NT2/D1 (cell line): Measurements from ENCODE around the gene CTSD.

Source experiments
- DNase-seq: peaks from one replicate; pipeline ENCODE4 v3.0.0-alpha.2; 2011; ENCODE audit warnings: low read depth, low spot score
- H3K27me3 ChIP-seq: 2 replicates; pipeline ENCODE4 v1.6.0; 2011; ENCODE audit warnings: mild to moderate bottlenecking; ENCODE audit not compliant: insufficient read length, insufficient read depth
- H3K36me3 ChIP-seq: 2 replicates; pipeline ENCODE4 v1.6.1; 2011; ENCODE audit warnings: mild to moderate bottlenecking, low read length, mixed read lengths; ENCODE audit not compliant: insufficient read depth, insufficient read length
- H3K4me1 ChIP-seq: 2 replicates; pipeline ENCODE4 v1.5.1; 2011; ENCODE audit not compliant: insufficient read depth, insufficient read length
- H3K4me3 ChIP-seq: 2 replicates; pipeline ENCODE4 v1.5.1; 2011; ENCODE audit warnings: low read depth; ENCODE audit not compliant: insufficient read length
- H3K9ac ChIP-seq: 2 replicates; pipeline ENCODE4 v1.6.0; 2011; ENCODE audit warnings: low read depth; ENCODE audit not compliant: insufficient read length
- H3K9me3 ChIP-seq: 2 replicates; pipeline ENCODE4 v1.5.1; 2011; ENCODE audit warnings: mild to moderate bottlenecking, low read length; ENCODE audit not compliant: insufficient read depth
- SUZ12 ChIP-seq: IDR thresholded peaks from 2 replicates; pipeline ENCODE4 v1.6.1; 2011; ENCODE audit not compliant: insufficient read length, insufficient read depth; ENCODE audit errors: extremely low read depth
- YY1 ChIP-seq: IDR thresholded peaks from 2 replicates; pipeline ENCODE4 v1.6.1; 2011; ENCODE audit not compliant: insufficient read length, insufficient read depth
- ZNF274 ChIP-seq: IDR thresholded peaks from 2 replicates; pipeline ENCODE4 v1.6.1; 2011; ENCODE audit warnings: mild to moderate bottlenecking, low read depth, low read length

Gene CTSD

GRCh38 chr11:1729692-1730011 is 34.1 kb downstream of the CTSD start:
- no peak for DNase-seq
- Histone ChIP-seq H3K36me3 (no peaks in the 10 kb centered on the region), H3K9ac (no peak overlapping the region), H3K9me3 (no peaks in the 10 kb centered on the region), H3K4me1 (no peaks in the 10 kb centered on the region), H3K4me3 (no peak overlapping the region), H3K27me3 (peaks cover 9% of the 10 kb centered on the region)
- no peak for TF ChIP-seq YY1
- TF ChIP-seq SUZ12, result no peak
- no peak for TF ChIP-seq ZNF274

- TF ChIP-seq YY1, result no peak
- TF ChIP-seq ZNF274, result no peak
- no peak for TF ChIP-seq SUZ12
- Histone ChIP-seq H3K9me3 (no peaks in the 10 kb centered on the region), H3K36me3 (no peaks in the 10 kb centered on the region), H3K4me1 (no peaks in the 10 kb centered on the region), H3K4me3 (no peak overlapping the region), H3K27me3 (peaks cover 8% of the 10 kb centered on the region), H3K9ac (no peak overlapping the region)
- no peak for DNase-seq
Measured at GRCh38 chr11:1728931-1729691, 34.6 kb downstream of the CTSD start.

GRCh38 chr11:1728301-1728700 is 35.4 kb downstream of the CTSD start:
- no peak overlapping the region for H3K4me3 ChIP-seq
- TF ChIP-seq YY1, result no peak
- no peak for TF ChIP-seq ZNF274
- no peak for TF ChIP-seq SUZ12
- H3K36me3 ChIP-seq, result no peaks in the 10 kb centered on the region
- H3K27me3 ChIP-seq, result peaks cover 8% of the 10 kb centered on the region
- no peak for DNase-seq
- H3K4me1 ChIP-seq, result no peaks in the 10 kb centered on the region
- no peaks in the 10 kb centered on the region for H3K9me3 ChIP-seq
- no peak overlapping the region for H3K9ac ChIP-seq

GRCh38 chr11:1727861-1728260 is 35.9 kb downstream of the CTSD start:
- no peak for DNase-seq
- TF ChIP-seq SUZ12 (no peak), ZNF274 (no peak), YY1 (no peak)
- no peaks in the 10 kb centered on the region for H3K36me3 ChIP-seq
- H3K9ac ChIP-seq, result no peak overlapping the region
- 0 out of 2 replicates have a peak, but pooled peaks cover under 1% of the 10 kb centered on the region for H3K9me3 ChIP-seq
- H3K4me1 ChIP-seq, result no peaks in the 10 kb centered on the region
- no peak overlapping the region for H3K4me3 ChIP-seq
- H3K27me3 ChIP-seq, result peaks cover 6% of the 10 kb centered on the region

GRCh38 chr11:1727096-1727690 is 36.5 kb downstream of the CTSD start:
- H3K4me3 ChIP-seq, result no peak overlapping the region
- no peak overlapping the region for H3K9ac ChIP-seq
- 0 out of 2 replicates have a peak, but pooled peaks cover 4% of the 10 kb centered on the region for H3K9me3 ChIP-seq
- TF ChIP-seq SUZ12 (no peak), YY1 (no peak), ZNF274 (no peak)
- no peaks in the 10 kb centered on the region for H3K4me1 ChIP-seq
- H3K36me3 ChIP-seq, result no peaks in the 10 kb centered on the region
- H3K27me3 ChIP-seq, result peaks cover 6% of the 10 kb centered on the region
- DNase-seq, result no peak

GRCh38 chr11:1719781-1720180 is 43.9 kb downstream of the CTSD start:
- H3K4me1 ChIP-seq, result no peaks in the 10 kb centered on the region
- TF ChIP-seq ZNF274 (no peak), YY1 (no peak), SUZ12 (no peak)
- no peak overlapping the region for H3K4me3 ChIP-seq
- 0 out of 2 replicates have a peak, but pooled peaks cover 4% of the 10 kb centered on the region for H3K9me3 ChIP-seq
- no peak for DNase-seq
- no peaks in the 10 kb centered on the region for H3K36me3 ChIP-seq
- no peak overlapping the region for H3K9ac ChIP-seq
- H3K27me3 ChIP-seq, result no peaks in the 10 kb centered on the region

- no peaks in the 10 kb centered on the region for H3K36me3 ChIP-seq
- H3K4me3 ChIP-seq, result no peak overlapping the region
- no peak for TF ChIP-seq ZNF274
- TF ChIP-seq YY1, result no peak
- no peak for TF ChIP-seq SUZ12
- H3K4me1 ChIP-seq, result no peaks in the 10 kb centered on the region
- no peak for DNase-seq
- no peak overlapping the region for H3K9ac ChIP-seq
- H3K9me3 ChIP-seq, result 0 out of 2 replicates have a peak, but pooled peaks cover 4% of the 10 kb centered on the region
- H3K27me3 ChIP-seq, result no peaks in the 10 kb centered on the region
Measured at GRCh38 chr11:1718326-1718725, 45.4 kb downstream of the CTSD start.
